ENCODE results near the gene LCE2D.

DNA sequence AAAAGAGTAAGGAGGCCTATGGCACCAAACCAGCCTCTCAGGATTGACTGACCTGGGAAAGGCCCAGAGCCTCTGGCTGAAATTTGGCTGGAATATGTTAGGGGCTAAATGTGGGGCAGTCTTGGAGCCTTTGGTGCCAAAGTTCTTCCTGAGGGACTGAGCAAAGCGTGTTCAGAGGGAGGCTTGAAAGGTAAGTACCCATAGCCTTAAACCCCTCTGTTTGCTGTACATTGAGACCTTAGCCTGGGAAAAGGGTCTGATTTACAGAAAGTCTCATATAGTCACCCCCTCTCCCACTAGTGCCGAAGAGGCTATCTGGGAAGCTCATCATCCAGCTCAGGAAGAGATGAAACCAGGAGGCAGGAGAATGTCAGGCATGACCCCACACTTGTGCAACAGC lies 44.7 kb downstream of the LCE2D start, which contains the start of gene LCE4A:
- no peak for TF ChIP-seq GABPA (IDR thresholded peaks at IDR 0.05; ENCODE audit: low read depth)
- TF ChIP-seq, protein P1, sequence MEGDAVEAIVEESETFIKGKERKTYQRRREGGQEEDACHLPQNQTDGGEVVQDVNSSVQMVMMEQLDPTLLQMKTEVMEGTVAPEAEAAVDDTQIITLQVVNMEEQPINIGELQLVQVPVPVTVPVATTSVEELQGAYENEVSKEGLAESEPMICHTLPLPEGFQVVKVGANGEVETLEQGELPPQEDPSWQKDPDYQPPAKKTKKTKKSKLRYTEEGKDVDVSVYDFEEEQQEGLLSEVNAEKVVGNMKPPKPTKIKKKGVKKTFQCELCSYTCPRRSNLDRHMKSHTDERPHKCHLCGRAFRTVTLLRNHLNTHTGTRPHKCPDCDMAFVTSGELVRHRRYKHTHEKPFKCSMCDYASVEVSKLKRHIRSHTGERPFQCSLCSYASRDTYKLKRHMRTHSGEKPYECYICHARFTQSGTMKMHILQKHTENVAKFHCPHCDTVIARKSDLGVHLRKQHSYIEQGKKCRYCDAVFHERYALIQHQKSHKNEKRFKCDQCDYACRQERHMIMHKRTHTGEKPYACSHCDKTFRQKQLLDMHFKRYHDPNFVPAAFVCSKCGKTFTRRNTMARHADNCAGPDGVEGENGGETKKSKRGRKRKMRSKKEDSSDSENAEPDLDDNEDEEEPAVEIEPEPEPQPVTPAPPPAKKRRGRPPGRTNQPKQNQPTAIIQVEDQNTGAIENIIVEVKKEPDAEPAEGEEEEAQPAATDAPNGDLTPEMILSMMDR (IDR thresholded peaks at IDR 0.05; ENCODE audit: insufficient read depth, low read length), result no peak
